ENCODE results near the gene NGB. TPM values are rescaled to one million over a fixed set of nuclear protein-coding genes. Genes with fewer than 3 reads are reported as not detected.

Gene NGB
- total RNA-seq, 1 experiment from 2014 or later: 0.07 TPM

GRCh38 chr14:77270361-77271112 is 469 bp downstream of the NGB start:
- DNase-seq (ENCODE audit: low read depth): no peak
- in situ Hi-C loops (cut with HindIII; ENCODE audit: low pct_unique_long_range_greater_than_20kb, low sequenced_read_pairs): no loop called here

- in situ Hi-C loops (cut with HindIII; ENCODE audit: low pct_unique_long_range_greater_than_20kb, low sequenced_read_pairs): no loop called here
- DNase-seq (ENCODE audit: low read depth): no peak
Observed at GRCh38 chr14:77268989-77269600, 1.9 kb downstream of the NGB start.

DNA sequence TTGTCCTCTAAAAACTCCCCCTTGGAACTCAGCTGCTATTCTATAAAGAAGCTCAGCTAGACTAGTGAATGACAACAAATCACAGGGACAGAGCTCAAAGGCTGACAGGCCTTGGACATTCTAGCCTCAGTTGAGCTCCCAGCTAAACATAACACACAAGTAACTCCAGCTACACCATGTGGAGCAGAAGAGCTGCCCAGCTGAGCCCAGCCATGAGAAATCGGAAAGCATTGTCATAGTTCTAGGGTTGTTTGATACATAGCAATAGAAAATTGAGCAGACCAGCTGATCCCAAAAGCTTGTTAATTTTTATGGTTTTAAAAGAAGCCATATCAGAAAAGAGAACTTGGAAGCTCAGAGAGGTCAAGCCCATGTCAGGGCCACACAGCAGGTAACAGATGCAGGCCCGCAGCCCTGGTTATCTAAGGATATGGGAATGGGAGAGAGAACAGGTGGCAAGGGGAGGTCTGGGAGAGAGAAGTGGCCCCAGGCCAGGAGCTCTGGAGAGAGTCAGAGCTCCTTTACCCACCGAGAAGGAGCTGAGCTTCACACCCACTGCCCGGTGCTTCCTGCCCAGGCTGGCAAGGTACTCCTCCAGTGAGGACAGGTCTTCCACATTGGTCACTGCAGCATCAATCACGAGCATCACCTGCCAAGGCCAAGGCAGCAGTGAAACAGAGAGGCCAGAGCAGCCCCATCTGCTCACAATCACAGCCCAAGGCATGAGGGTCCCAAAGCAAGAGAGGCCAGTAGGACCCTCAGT is 2.9 kb downstream of the NGB start:
- DNase-seq (ENCODE audit: low read depth): no peak

DNA sequence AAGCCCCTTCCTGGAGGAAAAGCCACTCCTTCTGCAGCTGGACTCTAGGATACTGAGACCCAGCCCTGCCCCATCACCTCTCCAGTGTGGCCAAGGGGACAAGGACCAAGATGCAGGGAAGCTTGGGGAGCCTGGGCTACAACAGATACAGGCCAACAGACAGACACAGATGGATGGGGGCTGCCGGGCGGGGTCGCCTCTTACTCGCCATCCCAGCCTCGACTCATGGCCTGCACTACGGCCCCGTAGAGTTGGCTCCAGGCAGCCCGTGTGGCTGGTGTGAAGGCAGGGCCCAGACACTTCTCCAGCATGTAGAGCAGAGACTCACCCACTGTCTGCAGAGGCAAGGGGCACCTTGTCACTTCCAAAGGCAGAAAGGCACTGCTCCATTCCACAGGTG is 4.7 kb downstream of the NGB start:
- in situ Hi-C loops (cut with HindIII; ENCODE audit: low pct_unique_long_range_greater_than_20kb, low sequenced_read_pairs): no loop called here
- DNase-seq (ENCODE audit: low read depth): no peak

More for the DNA sequence above, 2.9 kb downstream of the NGB start:
- in situ Hi-C loops (cut with HindIII; ENCODE audit: low pct_unique_long_range_greater_than_20kb, low sequenced_read_pairs): no loop called here

DNA sequence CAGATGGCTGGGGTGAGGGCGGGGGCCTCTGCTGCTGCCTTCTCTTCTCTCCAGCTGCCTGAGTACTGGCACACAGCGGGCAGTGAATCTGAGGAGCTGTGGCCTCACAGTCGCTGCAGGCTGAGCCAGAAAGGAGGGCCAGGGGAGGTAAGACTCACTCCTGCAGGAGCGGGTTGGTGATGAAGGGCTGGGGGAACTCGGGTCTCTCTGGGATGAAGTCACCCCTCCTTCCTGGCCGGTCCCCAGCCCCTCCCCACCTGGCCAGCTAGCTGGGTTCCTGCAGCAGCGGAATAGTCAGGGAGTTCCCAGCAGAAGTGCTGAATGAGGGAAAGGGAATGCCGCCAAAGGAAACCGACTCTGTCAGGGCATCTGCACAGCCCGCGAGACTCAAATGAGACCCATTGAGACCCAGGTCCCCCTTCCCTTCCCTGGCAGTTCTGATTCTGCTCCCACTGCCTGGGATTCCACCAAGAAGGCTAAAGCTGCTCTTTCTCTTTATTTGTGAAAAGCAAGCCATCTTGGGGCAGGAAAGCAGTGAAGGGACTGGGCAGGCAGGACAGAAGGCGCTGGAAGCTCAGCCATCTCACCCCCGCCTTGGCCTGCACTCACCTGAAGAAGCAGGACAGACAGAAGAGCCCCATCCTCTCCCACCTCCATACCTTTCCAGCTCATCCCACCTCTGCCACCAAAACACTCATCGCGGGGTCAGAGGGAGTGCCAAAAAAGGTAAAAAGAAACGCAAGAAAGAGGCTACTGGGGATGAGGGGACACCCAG is 5.3 kb downstream of the NGB start:
- DNase-seq (ENCODE audit: low read depth): no peak
- in situ Hi-C loops (cut with HindIII; ENCODE audit: low pct_unique_long_range_greater_than_20kb, low sequenced_read_pairs): no loop called here

DNA sequence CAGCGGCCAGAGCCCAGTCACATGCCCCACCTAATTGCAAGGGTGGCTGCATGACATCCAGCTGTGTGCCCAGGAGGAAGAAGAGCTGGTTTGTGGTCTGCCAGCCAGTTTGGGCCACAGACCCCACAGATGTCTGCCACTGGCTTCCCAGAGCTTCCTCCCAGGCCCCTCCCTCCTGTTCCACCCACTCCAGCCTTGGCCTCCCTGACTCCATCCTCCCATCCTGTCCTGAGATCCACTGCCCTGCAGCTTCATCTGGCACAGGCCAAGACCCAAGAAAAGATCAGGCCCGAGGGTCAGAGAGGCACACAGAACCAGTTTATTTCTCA is 5.9 kb downstream of the NGB start:
- in situ Hi-C loops (cut with HindIII; ENCODE audit: low pct_unique_long_range_greater_than_20kb, low sequenced_read_pairs): no loop called here
- DNase-seq (ENCODE audit: low read depth): no peak

DNA sequence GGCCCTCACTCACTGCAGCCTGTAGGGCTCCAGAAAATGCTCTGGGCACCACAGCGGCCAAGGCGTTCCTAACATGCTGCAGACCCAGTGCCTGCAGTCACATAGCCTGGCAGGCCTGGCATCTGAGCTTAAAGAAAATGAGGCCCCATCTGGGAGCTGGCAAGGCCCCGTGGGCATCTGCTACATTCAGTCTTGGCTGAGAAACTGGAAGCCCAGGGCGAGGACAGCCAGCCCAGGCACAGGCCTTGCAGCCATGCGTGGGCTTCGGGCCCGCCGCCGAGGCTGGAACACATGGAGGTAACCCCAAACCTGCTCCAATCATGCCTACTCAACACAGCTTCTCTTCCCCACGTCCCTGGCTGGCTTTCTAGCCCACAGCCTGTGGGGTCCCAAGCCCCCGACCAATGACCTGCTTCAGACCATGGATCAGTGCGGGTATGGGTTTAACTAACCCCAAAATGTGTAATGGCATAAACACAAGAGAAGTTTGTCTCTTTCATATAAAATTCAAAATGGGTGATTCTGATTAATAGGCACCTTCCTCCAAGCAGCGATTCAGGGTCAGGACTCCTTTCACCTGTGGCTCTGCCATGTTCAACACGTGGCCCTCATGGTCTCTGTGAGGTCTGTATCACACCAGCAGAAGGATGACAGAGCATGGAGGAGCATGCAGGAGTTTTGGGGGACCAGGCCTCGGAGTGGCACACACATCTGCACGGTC is 6.4 kb downstream of the NGB start:
- in situ Hi-C loops (cut with HindIII; ENCODE audit: low pct_unique_long_range_greater_than_20kb, low sequenced_read_pairs): no loop called here
- no peak for DNase-seq (ENCODE audit: low read depth)

- in situ Hi-C loops (cut with HindIII; ENCODE audit: low pct_unique_long_range_greater_than_20kb, low sequenced_read_pairs): no loop called here
- no peak for DNase-seq (ENCODE audit: low read depth)
Observed at GRCh38 chr14:77260631-77261030, 10.4 kb downstream of the NGB start.

GRCh38 chr14:77260199-77260598 is 10.8 kb downstream of the NGB start:
- in situ Hi-C loops (cut with HindIII; ENCODE audit: low pct_unique_long_range_greater_than_20kb, low sequenced_read_pairs): no loop called here

GRCh38 chr14:77259025-77259715 is 11.8 kb downstream of the NGB start:
- DNase-seq (ENCODE audit: low read depth): no peak
- in situ Hi-C loops (cut with HindIII; ENCODE audit: low pct_unique_long_range_greater_than_20kb, low sequenced_read_pairs): no loop called here

More at GRCh38 chr14:77260199-77260598, 10.8 kb downstream of the NGB start:
- no peak for DNase-seq (ENCODE audit: low read depth)

GRCh38 chr14:77258566-77258965 is 12.4 kb downstream of the NGB start:
- in situ Hi-C loops (cut with HindIII; ENCODE audit: low pct_unique_long_range_greater_than_20kb, low sequenced_read_pairs): no loop called here

DNA sequence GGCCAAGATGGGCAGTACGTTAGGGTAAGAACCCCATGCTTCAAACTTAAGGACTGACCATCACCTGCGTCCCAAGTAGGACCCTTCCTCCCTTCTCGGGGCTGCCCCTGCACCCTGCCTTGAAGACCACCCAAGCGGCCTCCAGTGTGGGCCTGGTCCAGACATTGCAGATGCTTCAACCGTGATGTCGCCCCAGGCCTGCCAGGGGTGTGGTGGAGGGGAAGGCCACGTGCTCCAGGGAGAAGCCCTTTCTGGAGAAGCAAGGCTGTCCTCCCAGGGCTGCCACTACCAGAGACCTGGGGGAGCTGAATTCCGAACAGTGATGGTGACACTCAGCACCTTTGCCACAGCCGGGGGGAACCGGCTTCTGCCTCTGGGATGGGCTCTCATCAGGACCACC is 13.3 kb downstream of the NGB start:
- in situ Hi-C loops (cut with HindIII; ENCODE audit: low pct_unique_long_range_greater_than_20kb, low sequenced_read_pairs): no loop called here
- DNase-seq (ENCODE audit: low read depth): no peak

More at GRCh38 chr14:77258566-77258965, 12.4 kb downstream of the NGB start:
- no peak for DNase-seq (ENCODE audit: low read depth)

- in situ Hi-C loops (cut with HindIII; ENCODE audit: low pct_unique_long_range_greater_than_20kb, low sequenced_read_pairs): no loop called here
- no peak for DNase-seq (ENCODE audit: low read depth)
Observed at GRCh38 chr14:77256694-77257093, 14.3 kb downstream of the NGB start.

GRCh38 chr14:77253333-77254190 is 17.4 kb downstream of the NGB start:
- no peak for DNase-seq (ENCODE audit: low read depth)
- in situ Hi-C loops (cut with HindIII; ENCODE audit: low pct_unique_long_range_greater_than_20kb, low sequenced_read_pairs): no loop called here

DNA sequence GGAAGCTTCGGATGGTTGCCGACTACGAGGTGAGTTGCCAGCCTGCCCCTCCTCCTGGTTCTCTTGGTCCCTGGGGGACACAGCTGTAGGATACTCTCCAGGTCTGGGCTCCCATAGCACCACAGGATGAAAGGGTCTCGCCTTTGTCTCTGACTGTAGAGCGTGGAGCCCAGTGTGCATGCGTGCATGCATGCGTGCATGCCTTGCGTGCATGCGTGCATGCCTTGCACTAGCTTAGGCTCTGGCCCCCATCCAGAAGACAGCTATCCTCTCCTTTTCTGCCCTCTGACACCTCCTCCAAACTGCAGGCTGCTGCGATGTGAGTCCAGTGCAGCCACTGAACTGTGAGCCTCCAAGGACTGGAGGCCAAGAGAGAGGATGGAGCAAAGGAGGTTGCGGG is 19.1 kb downstream of the NGB start:
- in situ Hi-C loops (cut with HindIII; ENCODE audit: low pct_unique_long_range_greater_than_20kb, low sequenced_read_pairs): no loop called here
- DNase-seq (ENCODE audit: low read depth): no peak

DNA sequence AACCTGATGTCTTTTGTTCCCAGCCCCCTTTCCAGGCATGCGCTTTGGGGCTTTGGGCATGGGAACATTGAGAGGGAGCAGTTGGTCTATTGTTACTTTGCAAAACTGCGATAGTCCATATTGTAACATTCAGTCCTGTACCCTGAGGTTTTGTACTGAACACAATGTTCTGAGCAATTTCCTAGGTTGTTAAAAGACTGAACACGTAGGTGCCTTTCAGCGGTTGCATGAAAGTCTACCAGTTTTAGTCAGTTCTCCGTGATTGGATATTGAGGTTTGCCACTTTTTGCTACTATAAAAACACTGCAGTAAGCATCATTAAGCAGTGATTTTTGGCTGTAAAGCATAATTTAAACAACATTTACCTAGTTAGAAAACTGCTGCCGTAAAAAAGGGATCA is 20.1 kb downstream of the NGB start:
- in situ Hi-C loops (cut with HindIII; ENCODE audit: low pct_unique_long_range_greater_than_20kb, low sequenced_read_pairs): no loop called here
- no peak for DNase-seq (ENCODE audit: low read depth)

DNA sequence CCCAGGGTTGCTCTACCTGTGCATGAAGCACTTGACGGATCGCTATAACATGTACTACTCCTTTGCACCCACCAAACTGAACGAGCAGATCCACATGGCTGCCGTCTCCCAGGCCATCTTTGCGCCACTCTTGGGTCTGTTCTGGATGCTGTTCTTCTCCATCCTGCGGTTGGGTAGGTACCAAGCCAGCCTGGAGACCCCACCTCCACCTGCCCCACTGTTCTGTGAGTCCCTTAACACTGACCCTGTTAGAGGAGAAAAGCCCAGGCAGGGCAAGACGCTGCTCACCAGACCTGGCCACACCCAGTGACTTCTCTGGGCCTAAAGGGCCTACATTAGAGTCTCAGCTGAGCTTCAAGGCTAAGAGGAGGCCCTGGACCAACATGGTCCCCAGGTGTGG is 21.7 kb downstream of the NGB start:
- no peak for DNase-seq (ENCODE audit: low read depth)
- in situ Hi-C loops (cut with HindIII; ENCODE audit: low pct_unique_long_range_greater_than_20kb, low sequenced_read_pairs): no loop called here
